SHP77 (cell line): Measurements from ENCODE around the gene DOCK1.

Experiments
- DNase-seq, 2 experiments: peaks; one replicate each; lab custom pipeline; 2025; lab: John Stamatoyannopoulos, UW

DOCK1 gene

GRCh38 chr10:127012071-127012768 is 107.0 kb downstream of the DOCK1 start:
- no peak for DNase-seq

DNA sequence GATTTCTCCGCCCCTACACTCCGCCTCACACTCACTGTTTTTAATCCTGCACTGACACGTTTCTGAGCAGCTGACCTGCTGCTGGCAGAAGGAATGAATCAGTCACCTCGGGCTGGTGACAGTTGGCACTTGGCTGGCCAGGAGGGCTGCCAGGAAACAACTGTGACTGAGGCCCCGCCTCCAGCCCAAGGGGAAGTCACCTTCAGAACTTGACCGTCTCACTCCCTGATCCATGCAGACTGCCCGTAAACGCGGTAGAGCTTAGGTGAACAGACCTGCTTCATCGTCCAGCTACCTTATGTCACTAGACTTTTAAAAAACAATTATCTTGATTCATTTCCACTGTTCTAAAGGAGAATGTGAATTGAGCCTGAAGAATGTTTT is 107.5 kb downstream of the DOCK1 start:
- DNase-seq, result no peak

DNA sequence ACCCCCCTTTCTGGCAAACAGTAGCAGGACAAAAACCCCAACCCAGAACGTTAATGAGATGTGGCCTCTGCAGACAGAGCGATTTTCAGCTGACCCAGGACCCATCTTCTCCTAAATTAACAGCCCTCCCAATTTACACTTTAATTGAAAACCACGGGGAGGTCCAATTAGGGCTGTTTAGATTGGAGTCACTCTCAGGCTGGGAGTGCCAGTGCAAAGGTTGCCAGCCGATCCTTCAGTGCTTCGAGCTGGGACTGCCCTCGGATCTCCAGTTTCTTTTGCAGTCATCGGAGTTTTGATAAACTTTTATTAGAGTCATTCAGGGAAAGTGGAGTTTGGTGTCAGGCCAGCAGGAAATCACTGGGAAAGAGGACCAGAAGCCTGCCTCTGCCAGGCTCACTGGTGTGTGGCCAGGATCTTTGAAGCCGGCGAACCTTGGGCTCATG is 108.0 kb downstream of the DOCK1 start:
- DNase-seq, result no peak

- no peak for DNase-seq
These were observed 108.7 kb downstream of the DOCK1 start for GRCh38 chr10:127013691-127014473.

DNA sequence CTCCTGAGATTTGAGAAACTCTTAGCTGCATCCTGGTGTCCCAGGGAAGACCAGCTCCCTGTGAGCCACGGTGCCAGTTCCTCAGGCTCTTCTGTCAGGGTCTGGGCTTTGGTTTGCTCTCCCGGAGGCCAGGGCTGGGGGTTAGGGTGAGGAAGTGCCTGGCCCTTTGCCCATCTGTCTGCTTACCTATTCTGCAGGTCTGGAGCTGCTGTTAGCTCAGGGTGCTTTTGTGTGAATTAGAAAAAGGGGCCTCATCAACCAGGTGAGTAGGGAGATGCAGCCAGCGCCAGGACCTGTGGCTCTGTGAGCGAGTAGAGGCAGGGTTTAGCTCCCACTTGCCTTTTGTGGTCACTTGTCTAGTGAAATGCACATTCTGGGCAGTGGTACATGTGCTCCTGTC is 109.4 kb downstream of the DOCK1 start:
- DNase-seq, result no peak

GRCh38 chr10:127015373-127015772 is 110.1 kb downstream of the DOCK1 start:
- DNase-seq, result no peak

DNA sequence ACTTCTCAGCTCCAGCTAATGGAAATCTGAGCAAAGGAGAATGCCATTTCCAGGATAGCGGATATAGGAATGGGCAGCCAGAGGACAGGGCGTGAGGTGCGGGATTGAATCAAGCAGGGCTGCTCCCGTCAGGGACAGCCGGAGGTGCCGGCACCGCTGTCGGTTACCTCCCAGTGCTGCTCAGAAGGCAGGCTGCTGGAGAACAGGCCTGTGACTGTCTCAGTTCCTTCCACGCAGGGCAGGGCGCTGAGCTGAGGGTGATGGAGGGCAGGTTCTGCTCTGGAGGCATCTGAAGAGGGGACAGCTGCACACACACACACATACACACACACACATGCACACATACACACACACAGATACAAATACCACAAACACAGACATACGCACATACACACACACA is 111.1 kb downstream of the DOCK1 start:
- no peak for DNase-seq

- no peak for DNase-seq
These were observed 112.5 kb downstream of the DOCK1 start for GRCh38 chr10:127017541-127018297.

GRCh38 chr10:127018298-127018650 is 113.0 kb downstream of the DOCK1 start:
- no peak for DNase-seq

DNA sequence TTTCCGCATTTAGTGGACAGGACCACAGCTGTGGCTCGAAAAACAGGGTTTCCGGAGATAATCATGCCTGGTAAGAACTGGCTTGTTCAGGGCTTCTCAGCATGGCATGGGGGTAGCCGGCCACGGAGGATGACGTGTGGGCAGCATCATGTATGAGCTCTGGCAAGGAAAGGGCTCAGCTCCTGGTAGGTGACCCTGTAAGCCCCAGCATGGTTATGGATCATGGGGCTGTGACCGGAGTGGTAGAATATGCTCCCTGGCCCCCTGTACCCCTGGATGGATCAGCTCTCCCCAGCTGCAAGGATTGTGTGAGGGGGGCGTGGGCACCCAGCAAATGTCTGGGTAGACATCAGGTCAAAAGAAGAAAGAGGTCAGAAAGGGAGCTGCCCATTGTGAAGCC is 113.5 kb downstream of the DOCK1 start:
- no peak for DNase-seq

- no peak for DNase-seq
These were observed 115.0 kb downstream of the DOCK1 start for GRCh38 chr10:127020260-127020659.

- DNase-seq, result no peak
These were observed 116.6 kb downstream of the DOCK1 start for GRCh38 chr10:127021801-127022200.

GRCh38 chr10:127024685-127025435 is 119.6 kb downstream of the DOCK1 start:
- DNase-seq, result no peak

- no peak for DNase-seq
These were observed 122.6 kb downstream of the DOCK1 start for GRCh38 chr10:127027786-127028185.

- DNase-seq, result no peak
These were observed 123.3 kb downstream of the DOCK1 start for GRCh38 chr10:127028556-127028955.

DNA sequence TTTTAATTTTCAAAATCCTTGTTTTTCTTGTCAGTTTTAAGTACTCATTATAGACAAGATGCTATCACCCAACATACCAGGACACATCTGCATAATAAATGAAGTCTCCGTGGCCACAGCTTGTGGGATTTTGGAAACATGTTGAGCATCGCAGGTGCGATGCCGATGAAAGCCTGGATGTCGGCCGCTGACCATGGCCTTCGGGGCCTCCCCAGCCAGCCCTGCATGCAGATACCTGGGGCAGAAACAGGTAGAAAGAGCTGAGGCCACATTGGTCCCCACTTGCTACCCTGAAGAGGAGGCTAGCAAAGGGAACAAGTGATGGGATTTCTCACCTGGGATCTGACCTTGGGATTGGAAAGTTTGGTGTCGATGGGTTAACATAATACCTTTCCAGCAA is 123.8 kb downstream of the DOCK1 start:
- DNase-seq, result no peak

DNA sequence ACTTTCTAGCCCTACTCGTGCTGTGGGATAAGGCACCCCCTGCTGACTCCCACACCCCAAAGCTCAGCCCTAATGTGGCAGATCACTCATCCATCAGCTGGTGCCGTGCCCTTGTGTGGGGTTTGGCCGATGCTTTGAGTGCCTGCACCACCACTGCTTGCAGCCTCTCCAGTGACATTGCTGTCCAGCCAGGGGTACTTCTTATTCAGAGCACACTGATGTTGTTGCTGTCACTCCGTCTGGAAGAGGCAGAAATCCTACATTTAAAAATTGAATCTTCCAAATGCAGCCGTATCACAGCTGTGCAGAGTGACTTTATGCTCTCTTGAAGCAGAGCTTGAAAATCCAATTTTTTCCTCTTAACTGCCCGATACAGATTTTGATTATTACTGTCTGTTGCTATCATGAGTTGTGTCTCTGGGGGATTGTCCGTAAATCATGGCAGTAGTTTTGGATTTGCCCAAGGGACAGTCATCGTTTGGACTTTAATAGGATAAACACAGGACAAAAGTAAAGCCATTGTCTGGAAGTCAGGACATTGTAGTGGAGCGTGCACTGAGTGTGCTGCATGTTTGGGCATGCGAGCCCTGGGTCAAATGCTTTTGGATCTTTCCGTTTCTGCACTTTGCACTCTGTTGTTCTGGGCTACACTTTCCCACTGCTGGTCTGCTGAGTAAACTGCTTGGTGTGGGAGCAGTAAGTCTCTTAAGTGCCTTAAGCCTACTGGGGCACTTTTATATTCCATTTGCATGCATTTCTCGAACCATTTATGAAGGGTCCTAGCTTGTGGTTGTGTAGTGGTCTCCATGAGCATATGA is 128.2 kb downstream of the DOCK1 start:
- no peak for DNase-seq

GRCh38 chr10:127034034-127034633 is 128.9 kb downstream of the DOCK1 start:
- DNase-seq, result no peak

DNA sequence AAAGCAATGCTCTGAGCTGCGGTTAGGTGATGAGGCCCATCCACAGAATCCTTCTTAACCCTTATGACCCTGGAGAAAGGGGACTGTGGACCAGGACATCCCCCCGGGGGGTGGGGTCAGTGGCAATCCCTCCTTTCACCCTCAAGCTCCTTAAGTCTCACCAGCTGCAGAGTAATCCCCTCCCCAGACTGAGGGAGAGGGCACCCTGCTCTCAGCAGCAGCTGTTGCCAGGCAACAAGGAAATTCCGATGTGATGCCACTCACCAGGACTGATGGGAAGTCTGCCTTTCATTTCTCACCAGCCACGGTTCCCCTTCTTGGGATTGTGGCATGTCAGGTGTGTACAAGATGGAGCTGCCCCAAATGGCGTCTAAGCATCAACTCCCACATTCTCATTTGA is 129.6 kb downstream of the DOCK1 start:
- no peak for DNase-seq

- DNase-seq, result no peak
These were observed 130.6 kb downstream of the DOCK1 start for GRCh38 chr10:127035827-127036226.

DNA sequence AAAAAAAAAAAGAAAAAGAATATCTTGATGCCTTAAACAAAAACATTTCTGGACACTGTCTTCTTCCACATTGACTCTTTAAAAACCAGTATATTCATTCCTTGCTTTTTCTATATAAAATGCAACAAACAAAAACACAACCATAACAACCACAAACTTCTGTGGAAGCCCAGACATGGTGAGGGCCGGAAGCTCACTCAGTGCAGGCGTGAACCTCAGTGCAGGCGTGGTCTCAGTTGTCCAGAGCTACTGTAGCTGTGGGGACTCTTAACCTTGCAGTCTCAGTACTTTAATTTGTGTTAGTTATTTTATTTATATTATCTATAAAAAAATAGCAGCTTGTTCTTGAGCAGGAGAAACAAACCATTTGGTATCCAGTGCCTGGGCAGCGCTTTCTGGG is 131.8 kb downstream of the DOCK1 start:
- no peak for DNase-seq
